NCI-H2196 (cell line): ENCODE data around the gene MANEAL.
"Not testable (repeated sequence)": the region's sequence is repeated elsewhere in the genome, so short reads cannot be mapped to it uniquely, and the experiment has no call there.

Experiments
- DNase-seq: peaks from one replicate; lab custom pipeline; 2025; ENCODE audit not compliant: unreplicated experiment; lab: John Stamatoyannopoulos, UW

MANEAL gene, protein sequence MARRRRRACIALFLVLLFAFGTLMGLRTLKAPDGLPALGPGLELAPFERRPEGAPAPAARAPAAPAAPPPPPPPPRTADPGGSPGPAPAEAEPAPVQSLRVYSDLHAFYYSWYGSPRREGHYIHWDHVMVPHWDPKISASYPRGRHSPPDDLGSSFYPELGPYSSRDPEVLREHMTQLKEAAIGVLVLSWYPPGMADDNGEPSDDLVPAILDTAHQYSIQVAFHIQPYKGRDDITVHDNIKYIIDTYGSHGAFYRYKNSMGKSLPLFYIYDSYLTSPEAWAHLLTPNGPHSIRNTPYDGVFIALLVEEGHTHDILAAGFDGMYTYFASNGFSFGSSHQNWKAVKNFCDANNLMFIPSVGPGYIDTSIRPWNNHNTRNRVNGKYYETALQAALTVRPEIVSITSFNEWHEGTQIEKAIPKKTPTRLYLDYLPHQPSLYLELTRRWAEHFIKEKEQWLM

GRCh38 chr1:37793773-37794371 lies at the start of gene MANEAL:
TSS of gene MANEAL (plus strand) at chr1:37793847. CDS start at chr1:37794183, 336 bp downstream.
- peak; percentile 62 for DNase-seq

- no peak for DNase-seq
These were observed 46.8 kb upstream of the MANEAL start for GRCh38 chr1:37746806-37747205.

DNA sequence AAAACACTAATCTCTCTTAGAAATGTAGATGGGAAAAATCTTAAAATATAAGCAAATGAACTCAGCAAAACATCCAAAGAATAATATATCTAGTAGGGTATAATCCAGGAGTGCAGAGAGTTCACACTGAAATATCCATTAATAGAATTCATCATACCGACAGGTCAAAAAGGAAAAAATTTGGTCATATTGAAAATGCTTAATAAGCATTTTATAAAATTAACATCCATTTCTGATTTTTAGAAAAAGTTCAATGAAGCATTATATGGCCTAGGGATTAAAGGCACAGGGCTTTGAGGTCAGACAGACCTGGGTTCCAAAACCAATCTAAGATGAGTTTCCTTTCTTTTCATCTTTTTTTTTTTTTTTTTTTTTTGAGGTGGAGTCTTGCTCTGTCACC lies 45.1 kb upstream of the MANEAL start:
- no peak for DNase-seq

DNA sequence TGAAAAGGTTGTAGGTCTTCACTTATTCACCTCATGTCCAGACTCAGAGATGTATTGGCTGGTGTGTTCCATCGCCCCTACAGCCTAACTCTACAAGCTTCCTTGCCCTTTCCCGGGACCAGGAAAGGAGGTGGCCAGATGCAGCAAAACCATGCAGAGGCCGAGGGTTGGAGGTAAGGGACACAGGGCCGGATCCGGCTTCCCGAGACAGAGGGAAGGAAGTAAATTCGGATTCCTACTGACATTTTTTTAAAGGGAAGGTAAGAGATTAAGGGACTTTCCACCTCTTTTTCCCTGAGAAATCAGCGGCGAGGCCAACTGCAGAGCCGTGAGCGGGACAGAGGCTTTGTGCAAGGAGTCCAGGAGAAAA lies 41.4 kb upstream of the MANEAL start:
- no peak for DNase-seq

DNA sequence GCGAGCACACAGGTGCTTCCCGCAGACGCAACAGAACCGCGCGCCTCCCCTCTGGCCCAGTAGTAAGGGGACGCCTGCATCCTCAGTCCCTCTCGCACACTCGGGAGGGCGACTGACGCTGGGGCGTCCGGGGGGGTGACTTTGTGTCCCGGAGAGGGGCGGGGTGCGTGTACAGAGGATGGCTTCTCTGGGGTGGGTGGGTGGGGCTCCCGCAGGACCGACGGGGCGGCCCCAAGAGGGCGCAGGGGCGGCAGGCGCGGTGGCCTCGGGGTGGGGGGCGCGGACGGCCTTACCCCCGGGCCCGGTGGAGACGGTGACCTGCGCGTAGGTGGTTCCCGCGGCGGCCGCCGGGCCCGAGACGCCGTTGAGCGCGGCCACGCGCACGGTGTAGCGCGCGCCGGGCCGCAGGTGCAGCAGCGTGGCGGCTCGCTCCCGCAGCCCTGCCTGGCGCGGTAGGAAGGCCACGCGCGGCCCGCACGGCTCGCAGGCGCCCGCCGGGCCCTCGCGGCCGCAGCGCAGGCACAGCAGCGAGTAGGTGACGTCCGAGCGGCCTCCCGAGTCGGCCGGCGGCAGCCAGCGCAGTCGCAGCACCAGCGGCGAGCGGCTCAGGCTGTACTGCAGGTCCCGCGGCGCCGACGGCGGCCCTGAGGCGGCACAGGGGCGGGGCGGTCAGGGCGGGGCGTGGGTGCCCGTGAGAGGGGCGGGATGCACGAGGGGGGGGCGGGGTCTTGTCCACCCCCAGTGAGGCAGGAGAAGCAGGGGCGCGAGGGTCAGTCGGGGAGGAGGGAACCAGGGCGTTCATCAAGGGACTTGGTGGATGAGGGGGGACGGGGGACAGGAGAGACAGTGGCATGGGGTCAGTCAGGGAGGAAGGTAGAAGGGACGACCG lies 40.8 kb upstream of the MANEAL start:
- peak; percentile 65 for DNase-seq

- no peak for DNase-seq
These were observed 40.0 kb upstream of the MANEAL start for GRCh38 chr1:37753473-37754321.

DNA sequence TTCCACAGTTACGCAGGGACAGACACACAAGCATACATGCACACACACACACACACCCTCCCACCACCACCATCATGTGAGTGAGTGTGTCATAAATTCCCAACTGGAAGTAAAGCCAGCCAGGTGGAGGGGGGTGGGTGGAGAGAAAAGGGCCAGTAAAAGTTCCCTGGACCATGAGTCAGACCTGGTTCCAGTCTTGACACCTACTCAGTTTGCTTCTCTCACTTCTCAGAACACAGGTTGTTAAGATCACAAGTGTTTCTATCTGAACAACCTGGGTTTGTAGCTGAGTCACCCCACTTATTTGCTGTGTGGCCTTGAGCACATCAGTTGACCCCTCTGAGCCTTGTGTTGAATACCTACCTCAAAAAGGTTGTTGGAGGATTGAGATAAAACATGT lies 38.4 kb upstream of the MANEAL start:
- no peak for DNase-seq

DNA sequence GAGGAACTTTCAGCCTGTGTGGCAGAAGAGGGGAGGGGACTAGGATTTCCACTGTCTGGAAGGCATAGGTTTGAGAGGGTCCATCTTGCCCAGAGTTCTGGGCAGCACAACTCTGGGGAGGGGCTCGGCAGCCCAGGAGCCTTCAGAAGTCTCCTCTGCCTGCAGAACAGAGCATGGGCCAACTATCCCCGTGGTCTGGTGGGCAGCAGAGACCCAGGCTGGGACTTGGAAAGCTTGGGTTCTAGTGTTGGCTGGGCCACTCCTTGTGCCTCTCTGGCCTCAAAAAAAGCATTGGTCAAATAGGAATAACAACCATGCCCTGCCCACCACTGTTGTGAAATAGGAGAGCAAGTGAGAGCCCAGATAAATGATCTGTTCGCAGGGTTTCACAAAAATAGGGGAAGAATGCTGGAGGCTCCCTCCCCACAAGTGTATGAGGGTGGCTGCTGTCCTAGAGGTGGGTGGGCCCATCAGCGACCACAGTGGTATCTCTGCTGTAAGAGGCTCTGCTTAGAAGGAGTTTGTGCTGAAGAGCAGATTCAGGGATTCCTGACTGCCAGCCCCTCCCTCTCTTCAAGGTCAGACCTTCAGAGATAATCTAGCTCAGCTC lies 37.6 kb upstream of the MANEAL start:
- no peak for DNase-seq

DNA sequence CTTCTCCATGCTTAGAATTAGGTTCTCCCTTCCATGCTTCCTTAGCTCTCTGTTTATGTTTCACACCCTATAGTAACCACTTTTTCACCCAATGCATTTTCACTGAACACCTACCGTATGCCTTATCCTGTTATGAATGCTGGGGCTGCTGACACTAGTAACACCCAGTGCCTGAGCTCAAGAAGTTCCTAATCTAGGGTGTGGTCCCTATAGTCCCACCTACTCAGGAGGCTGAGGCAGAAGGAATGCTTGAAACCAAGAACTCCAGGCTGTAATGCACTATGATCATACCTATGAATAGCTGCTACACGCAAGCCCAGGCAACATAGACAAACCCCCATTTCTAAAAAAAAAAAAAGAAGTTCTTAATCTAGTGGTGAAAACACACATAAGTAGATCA lies 34.2 kb upstream of the MANEAL start:
- DNase-seq = no peak

DNA sequence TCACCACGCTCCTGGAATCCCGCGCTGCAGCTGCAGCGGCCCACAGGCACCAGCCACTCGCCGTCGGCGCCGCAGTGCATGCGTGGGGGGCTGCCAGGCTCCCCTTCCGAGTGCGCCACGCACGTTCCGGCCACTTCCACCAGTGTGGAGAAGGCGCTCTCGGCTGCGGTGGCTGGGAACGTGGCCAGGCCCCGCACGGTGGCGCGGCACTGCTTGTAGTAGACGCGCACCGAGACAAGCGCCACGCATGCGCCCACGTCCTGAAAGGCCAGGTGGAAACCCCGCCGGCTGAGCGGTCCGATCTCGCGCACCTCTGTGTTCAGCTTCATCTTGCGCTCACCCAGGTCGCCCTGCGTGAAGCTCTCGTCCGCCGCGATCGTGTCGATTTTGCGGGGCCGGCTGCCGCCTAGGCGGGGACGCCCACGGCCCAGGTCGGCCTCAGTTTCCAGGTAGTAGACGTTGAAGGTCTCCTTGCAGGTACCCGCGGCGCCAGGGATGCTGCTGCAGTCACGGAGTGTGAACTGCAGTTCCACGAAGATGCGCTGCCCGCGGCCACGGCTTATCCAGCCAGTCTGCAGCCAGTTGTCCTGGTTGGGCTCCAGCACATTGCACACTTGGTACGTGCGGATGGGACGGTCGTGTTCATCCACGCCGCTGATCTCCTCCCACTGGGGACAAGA lies 32.1 kb upstream of the MANEAL start:
- no peak for DNase-seq

DNA sequence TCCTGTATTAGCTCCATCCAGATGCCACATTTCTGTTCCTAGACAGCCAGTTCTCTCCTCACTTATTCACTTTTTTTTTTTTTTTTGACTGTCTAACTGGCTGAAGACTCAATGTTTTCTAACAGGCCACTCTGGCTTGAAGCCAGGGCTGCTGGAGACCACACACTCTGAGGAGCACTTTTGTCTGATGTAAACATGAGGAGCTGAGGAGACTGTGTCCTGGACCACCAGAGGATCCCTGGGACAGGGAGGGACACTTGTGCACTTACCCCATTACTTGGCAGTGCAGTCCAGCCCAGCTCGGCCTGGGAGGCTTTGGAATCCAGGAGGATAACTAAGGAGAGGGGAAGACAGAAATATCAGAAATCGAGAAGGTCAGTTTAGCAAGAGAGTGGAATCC lies 31.1 kb upstream of the MANEAL start:
- DNase-seq = no peak

DNA sequence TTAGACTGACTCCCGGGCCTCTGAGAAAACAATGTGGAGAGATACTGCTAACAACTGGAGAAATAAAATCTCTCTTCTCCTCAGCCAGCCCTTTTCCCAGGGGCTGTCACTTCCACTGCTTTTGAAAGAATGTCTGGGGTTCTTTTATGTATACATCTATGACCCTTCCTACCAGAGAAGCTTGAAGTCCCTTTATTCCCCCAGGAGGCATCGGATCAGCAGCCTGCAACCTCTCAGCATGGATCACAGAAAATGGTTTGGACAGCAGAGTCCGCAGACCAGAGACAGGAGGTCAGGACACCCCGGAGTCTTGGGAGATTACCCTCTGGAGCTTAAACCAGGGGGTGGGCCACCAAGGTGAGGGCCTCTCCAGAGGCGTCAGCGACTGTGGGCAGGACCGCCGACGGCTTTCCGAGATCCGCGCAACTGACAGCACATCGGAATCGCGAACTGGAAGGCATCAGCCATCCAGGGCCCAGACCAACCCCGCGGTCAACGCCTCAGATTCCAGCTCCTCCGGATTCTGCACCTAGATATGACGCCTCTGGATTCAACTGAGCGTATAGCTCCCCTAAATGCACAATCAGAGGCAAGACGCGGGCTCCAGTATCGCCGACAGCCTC lies 29.7 kb upstream of the MANEAL start:
- DNase-seq = no peak

GRCh38 chr1:37764414-37764825 lies 29.2 kb upstream of the MANEAL start:
- no peak for DNase-seq

DNA sequence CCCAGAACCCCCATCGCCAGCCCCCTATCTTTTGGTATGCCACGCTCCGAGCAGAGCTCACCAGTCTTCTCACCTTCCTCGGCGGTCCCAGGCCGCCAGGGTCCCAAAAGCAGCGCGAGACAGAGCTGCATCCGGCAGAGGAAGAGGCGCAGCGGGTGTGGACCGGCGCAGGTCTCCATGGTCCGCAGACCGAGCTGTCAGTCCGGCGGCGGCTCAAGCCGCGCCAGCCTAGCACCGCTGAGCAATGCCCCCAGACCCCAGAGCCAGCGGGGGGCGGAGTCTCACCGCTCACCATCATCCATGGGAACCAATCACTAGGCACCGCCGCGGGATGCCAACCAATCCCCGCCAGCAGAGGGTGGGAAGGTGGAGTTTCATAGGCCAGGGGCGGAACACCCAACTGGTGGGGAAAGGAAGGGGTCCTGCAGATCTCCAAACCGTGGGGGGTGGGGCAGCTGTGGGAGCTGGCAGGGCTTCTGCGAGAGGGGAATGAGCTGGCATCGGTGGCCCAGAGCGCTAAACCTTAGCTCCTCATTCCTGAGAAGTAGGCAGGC lies 28.7 kb upstream of the MANEAL start, which contains the start of gene EPHA10:
EPHA10 (minus strand) TSS at position 233 of the 554 bp plus-strand sequence; CDS start at position 179, 54 bp downstream.
- peak; percentile 67 for DNase-seq

DNA sequence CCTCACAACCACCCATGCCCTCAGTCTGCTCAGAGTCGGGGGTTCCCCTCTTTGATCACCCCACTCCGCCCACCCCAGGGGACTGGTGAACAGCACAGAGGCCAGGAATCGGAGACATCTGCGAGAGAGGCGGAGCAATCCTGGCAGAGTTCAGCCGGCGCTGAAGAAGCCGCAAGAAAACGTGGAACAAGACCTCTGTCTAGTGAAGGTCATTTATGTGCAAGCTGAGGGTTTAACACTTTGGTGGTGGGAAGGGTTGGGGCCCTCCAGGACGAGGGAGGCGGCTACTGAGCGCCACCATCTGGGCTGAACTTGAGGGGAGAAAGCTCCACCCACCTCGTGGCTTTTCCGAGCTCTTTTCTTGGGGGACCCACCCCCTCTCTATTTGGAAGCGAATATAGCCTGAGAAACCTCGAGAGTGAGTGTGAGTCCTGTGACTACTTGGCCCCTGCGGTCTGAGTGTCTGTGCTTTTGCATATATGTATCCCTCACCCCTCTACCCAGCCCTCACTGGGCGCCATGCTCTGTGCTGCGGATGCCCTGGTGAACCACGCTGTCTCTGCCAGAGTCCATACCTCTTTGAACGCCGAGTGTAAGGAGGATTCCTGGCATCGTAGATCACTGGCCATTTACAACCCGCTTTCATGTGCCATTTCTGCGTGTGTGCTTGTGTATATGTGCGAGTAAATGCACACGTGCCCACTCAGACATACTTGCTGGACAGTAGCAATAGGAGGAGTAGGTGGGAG lies 27.6 kb upstream of the MANEAL start:
- no peak for DNase-seq

GRCh38 chr1:37767488-37767887 lies 26.2 kb upstream of the MANEAL start:
- DNase-seq = no peak

DNA sequence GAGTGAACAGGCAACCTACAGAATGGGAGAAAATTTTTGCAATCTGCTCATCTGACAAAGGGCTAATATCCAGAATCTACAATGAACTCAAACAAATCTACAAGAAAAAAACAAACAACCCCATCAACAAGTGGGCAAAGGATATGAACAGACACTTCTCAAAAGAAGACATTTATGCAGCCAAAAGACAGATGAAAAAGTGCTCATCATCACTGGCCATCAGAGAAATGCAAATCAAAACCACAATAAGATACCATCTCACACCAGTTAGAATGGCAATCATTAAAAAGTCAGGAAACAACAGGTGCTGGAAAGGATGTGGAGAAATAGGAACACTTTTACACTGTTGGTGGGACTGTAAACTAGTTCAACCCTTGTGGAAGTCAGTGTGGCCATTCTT lies 22.2 kb upstream of the MANEAL start:
- DNase-seq = not testable (repeated sequence)

- no peak for DNase-seq
These were observed 16.6 kb upstream of the MANEAL start for GRCh38 chr1:37776946-37777516.
